ENCODE data around the gene MAB21L2.

Gene MAB21L2

GRCh38 chr4:150599547-150599946 lies 17.6 kb downstream of the MAB21L2 start:
- no peak for DNase-seq (ENCODE audit: low read depth)
- TF ChIP-seq CTCF (IDR thresholded peaks at IDR 0.05; ENCODE audit: control insufficient read depth, insufficient read depth, low read depth, low read length, missing control alignments) = no peak
- no peak overlapping the region for H3K4me3 ChIP-seq (ENCODE audit: control insufficient read depth, low read depth, low read length)

GRCh38 chr4:150600812-150601445 lies 19.0 kb downstream of the MAB21L2 start:
- H3K4me3 ChIP-seq (ENCODE audit: control insufficient read depth, low read depth, low read length) = no peak overlapping the region
- TF ChIP-seq CTCF (IDR thresholded peaks at IDR 0.05; ENCODE audit: control insufficient read depth, insufficient read depth, low read depth, low read length, missing control alignments) = no peak
- DNase-seq (ENCODE audit: low read depth) = no peak

GRCh38 chr4:150609131-150609530 lies 27.2 kb downstream of the MAB21L2 start:
- TF ChIP-seq CTCF (IDR thresholded peaks at IDR 0.05; ENCODE audit: control insufficient read depth, insufficient read depth, low read depth, low read length, missing control alignments) = no peak
- DNase-seq (ENCODE audit: low read depth) = no peak

GRCh38 chr4:150619042-150619441 lies 37.1 kb downstream of the MAB21L2 start:
- no peak overlapping the region for H3K4me3 ChIP-seq (ENCODE audit: control insufficient read depth, low read depth, low read length)
- no peak for TF ChIP-seq CTCF (IDR thresholded peaks at IDR 0.05; ENCODE audit: control insufficient read depth, insufficient read depth, low read depth, low read length, missing control alignments)
- DNase-seq (ENCODE audit: low read depth) = no peak

More at GRCh38 chr4:150609131-150609530, 27.2 kb downstream of the MAB21L2 start:
- H3K4me3 ChIP-seq (ENCODE audit: control insufficient read depth, low read depth, low read length) = no peak overlapping the region

GRCh38 chr4:150624055-150624454 lies 42.1 kb downstream of the MAB21L2 start:
- DNase-seq (ENCODE audit: low read depth) = no peak
- no peak for TF ChIP-seq CTCF (IDR thresholded peaks at IDR 0.05; ENCODE audit: control insufficient read depth, insufficient read depth, low read depth, low read length, missing control alignments)
- H3K4me3 ChIP-seq (ENCODE audit: control insufficient read depth, low read depth, low read length) = no peak overlapping the region

- no peak for DNase-seq (ENCODE audit: low read depth)
- no peak for TF ChIP-seq CTCF (IDR thresholded peaks at IDR 0.05; ENCODE audit: control insufficient read depth, insufficient read depth, low read depth, low read length, missing control alignments)
- no peak overlapping the region for H3K4me3 ChIP-seq (ENCODE audit: control insufficient read depth, low read depth, low read length)
These were observed 43.1 kb downstream of the MAB21L2 start for GRCh38 chr4:150625033-150625432.
